ENCODE results near the gene LMBR1. TPM values are rescaled to one million over a fixed set of nuclear protein-coding genes. Genes with fewer than 3 reads are reported as not detected.
"Not testable (repeated sequence)": the region's sequence is repeated elsewhere in the genome, so short reads cannot be mapped to it uniquely, and the experiment has no call there.

The LMBR1 gene
- polyA plus RNA-seq (2013) = 25.5 TPM

DNA sequence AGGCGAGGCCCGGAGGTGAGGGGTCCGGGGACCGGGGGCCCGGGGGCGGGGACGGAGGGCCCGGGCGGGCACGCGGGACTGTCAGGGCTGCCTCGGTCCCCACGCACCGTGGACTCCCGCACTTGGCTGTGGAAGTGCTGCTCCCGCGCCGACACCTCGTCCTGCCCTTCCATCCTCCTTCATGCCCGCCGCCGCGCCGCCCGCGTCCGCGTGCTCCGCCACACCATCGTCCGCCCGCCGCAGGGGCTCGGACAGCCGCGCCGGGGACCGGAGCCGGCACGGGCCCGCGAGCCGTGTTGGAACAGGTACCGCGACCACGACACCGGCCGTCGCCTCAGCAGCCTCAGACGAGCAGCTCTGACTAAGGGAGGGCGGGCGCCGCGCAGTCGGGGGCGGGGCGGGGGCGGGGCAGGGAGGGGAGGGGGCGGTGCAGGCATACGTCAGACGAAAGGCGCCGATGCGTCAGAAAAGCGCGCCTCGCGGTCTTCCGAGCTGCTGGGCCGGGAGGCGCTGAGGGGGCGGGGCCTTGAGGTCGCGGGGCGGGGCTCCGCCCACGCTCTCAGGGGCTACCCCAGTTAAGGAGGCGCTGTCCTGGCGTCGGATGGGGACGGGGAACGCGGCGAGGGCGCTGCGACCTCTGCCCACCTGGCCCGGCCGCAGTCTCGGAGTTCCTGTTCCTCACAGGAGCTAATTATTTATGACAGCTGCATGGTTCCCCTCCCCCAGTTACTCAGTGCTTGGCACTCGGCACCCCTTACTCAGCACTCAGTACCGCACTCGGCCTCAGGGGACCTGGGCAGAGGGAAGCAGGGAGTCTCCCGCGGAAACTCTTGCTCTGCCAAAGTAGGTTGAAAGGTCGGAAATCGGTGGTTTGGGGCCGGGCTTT lies at the start of gene LMBR1:
LMBR1 (minus strand) TSS at position 363 of the 886 bp plus-strand sequence; CDS start at position 173, 190 bp downstream.
- peak within 1 kb of the TSS; percentile 77 to 90 (median 86) for H3K4me3 ChIP-seq (ENCODE audit: control insufficient read depth in 1 of 7, extremely low read depth in 1 of 7, insufficient read depth in 4 of 7, low read depth in 2 of 7, low read length in 6 of 7)
- ChIA-PET CTCF (interaction anchor here (1.0 to 1.5 kb wide), 8 partner anchors 9 to 67 kb away, joined by 3 to 6 read pairs (median 4); no protein-coding TSS in a partner anchor), POLR2A (interaction anchor here (0.5 to 0.9 kb wide), 4 partner anchors 49 to 1513 kb away, joined by 3 read pairs; partner anchors contain the start of gene NOM1)
- 0% methylated on average over 50 of the region's 97 CpGs for WGBS (ENCODE audit: insufficient coverage)
- H3K36me3 ChIP-seq (ENCODE audit: control insufficient read depth in 4 of 4, insufficient read depth in 4 of 4, low read length in 3 of 4) = no peaks in the 10 kb centered on the region
- peak; percentile 96 to 98 (median 98) for DNase-seq
- peaks cover 12 to 49% (median 35%) of the 10 kb centered on the region in 4 experiments for H3K4me1 ChIP-seq (ENCODE audit: control extremely low read depth in 1 of 4, control insufficient read depth in 4 of 4, insufficient read depth in 4 of 4, low read length in 3 of 4)
- no peaks in the 10 kb centered on the region for H3K27me3 ChIP-seq (replicated peaks in 2 of 5; ENCODE audit: control insufficient read depth in 4 of 5, insufficient read depth in 5 of 5, low read length in 4 of 5)
- H3K9me3 ChIP-seq (ENCODE audit: control extremely low read depth in 1 of 5, control insufficient read depth in 4 of 5, insufficient read depth in 2 of 5, low read depth in 1 of 5, low read length in 4 of 5) = no peaks in the 10 kb centered on the region
- peak within 1 kb of the TSS; percentile 61 to 84 for H3K27ac ChIP-seq (ENCODE audit: insufficient read depth in 1 of 2, low read depth in 1 of 2, low read length in 2 of 2, poor library complexity in 1 of 2, severe bottlenecking in 2 of 2)

DNA sequence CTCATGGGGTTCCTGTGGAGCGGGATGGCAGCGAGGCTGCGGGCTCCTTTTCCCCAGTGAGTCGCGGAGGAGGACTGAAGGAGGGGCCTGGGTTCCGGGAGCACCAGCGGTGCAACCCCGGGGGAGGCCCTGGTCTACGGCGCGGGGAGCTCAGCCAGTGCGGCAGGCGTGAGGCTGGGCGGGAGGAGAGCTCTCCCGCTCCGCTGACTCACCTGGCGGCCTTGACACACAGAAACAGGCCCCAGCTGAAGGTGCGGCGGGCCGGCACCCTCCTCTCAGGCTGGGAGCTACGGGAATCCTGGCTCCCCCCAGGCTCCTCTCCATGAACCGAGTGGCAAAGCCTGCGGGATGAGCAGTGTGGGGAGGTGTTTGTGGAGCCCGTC lies 49.7 kb upstream of the LMBR1 start:
- 21% methylated on average over 15 of the region's 24 CpGs for WGBS (ENCODE audit: insufficient coverage)
- Histone ChIP-seq H3K36me3 (ENCODE audit: control insufficient read depth in 4 of 4, insufficient read depth in 4 of 4, low read length in 3 of 4) (no peaks in the 10 kb centered on the region), H3K9me3 (ENCODE audit: control extremely low read depth in 1 of 5, control insufficient read depth in 4 of 5, insufficient read depth in 2 of 5, low read depth in 1 of 5, low read length in 4 of 5) (peaks cover 0 to 14% (median 5%) of the 10 kb centered on the region in 5 experiments), H3K27ac (ENCODE audit: insufficient read depth in 1 of 2, low read depth in 1 of 2, low read length in 2 of 2, poor library complexity in 1 of 2, severe bottlenecking in 2 of 2) (no peak overlapping the region), H3K4me1 (ENCODE audit: control extremely low read depth in 1 of 4, control insufficient read depth in 4 of 4, insufficient read depth in 4 of 4, low read length in 3 of 4) (peaks cover 0 to 7% (median 3%) of the 10 kb centered on the region in 4 experiments), H3K27me3 (replicated peaks in 2 of 5; ENCODE audit: control insufficient read depth in 4 of 5, insufficient read depth in 5 of 5, low read length in 4 of 5) (peaks cover 2 to 57% (median 11%) of the 10 kb centered on the region in 5 experiments), H3K4me3 (ENCODE audit: control insufficient read depth in 1 of 7, extremely low read depth in 1 of 7, insufficient read depth in 4 of 7, low read depth in 2 of 7, low read length in 6 of 7) (peak overlapping the region in 1 of 7 experiments; percentile 19)
- DNase-seq = peak in 2 of 3 donors; percentile 18 to 23
- ChIA-PET POLR2A (interaction anchor here (0.5 kb wide), 1 partner anchor 40 kb away, joined by 6 read pairs; no protein-coding TSS in a partner anchor), CTCF (interaction anchor here (1.2 kb wide), 1 partner anchor 9 kb away, joined by 4 read pairs; no protein-coding TSS in a partner anchor)

DNA sequence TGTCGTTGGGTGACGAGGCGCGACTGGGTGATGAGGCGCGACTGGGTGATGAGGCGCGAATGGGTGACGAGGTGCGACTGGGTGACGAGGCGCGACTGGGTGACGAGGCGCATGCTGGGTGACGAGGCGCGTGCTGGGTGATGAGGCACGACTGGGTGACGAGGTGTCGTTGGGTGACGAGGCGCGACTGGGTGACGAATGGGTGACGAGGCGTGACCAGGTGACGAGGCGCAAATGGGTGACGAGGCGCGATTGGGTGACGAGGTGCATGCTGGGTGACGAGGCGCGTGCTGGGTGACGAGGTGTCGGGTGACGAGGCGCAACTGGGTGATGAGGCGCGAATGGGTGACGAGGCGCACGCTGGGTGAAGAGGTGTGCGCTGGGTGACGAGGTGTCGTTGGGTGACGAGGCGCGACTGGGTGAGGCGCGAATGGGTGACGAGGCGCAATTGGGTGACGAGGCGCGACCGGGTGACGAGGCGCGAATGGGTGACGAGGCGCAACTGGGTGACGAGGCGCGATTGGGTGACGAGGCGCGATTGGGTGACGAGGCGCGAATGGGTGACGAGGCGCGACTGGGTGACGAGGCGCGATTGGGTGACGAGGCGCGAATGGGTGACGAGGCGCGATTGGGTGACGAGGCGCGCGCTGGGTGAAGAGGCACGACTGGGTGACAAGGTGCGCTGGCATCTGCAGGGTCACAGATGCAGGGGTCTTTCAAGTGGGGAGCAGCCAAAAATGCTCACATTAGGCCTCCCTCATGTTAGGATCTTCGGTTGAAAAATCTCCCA lies 48.6 kb upstream of the LMBR1 start:
- WGBS (ENCODE audit: insufficient coverage) = 97% methylated on average over 82 of the region's 92 CpGs
- POLR2A ChIA-PET = no interaction called here
- CTCF ChIA-PET = no interaction called here
- peaks cover under 1 to 50% (median 11%) of the 10 kb centered on the region in 5 experiments for H3K27me3 ChIP-seq (replicated peaks in 2 of 5; ENCODE audit: control insufficient read depth in 4 of 5, insufficient read depth in 5 of 5, low read length in 4 of 5)
- peaks cover 0 to 14% (median 5%) of the 10 kb centered on the region in 5 experiments for H3K9me3 ChIP-seq (ENCODE audit: control extremely low read depth in 1 of 5, control insufficient read depth in 4 of 5, insufficient read depth in 2 of 5, low read depth in 1 of 5, low read length in 4 of 5)
- peaks cover 0 to 7% (median 3%) of the 10 kb centered on the region in 4 experiments for H3K4me1 ChIP-seq (ENCODE audit: control extremely low read depth in 1 of 4, control insufficient read depth in 4 of 4, insufficient read depth in 4 of 4, low read length in 3 of 4)
- no peaks in the 10 kb centered on the region for H3K36me3 ChIP-seq (ENCODE audit: control insufficient read depth in 4 of 4, insufficient read depth in 4 of 4, low read length in 3 of 4)
- H3K4me3 ChIP-seq (ENCODE audit: control insufficient read depth in 1 of 7, extremely low read depth in 1 of 7, insufficient read depth in 4 of 7, low read depth in 2 of 7, low read length in 6 of 7) = no peak overlapping the region
- H3K27ac ChIP-seq (ENCODE audit: insufficient read depth in 1 of 2, low read depth in 1 of 2, low read length in 2 of 2, poor library complexity in 1 of 2, severe bottlenecking in 2 of 2) = no peak overlapping the region
- no peak for DNase-seq

DNA sequence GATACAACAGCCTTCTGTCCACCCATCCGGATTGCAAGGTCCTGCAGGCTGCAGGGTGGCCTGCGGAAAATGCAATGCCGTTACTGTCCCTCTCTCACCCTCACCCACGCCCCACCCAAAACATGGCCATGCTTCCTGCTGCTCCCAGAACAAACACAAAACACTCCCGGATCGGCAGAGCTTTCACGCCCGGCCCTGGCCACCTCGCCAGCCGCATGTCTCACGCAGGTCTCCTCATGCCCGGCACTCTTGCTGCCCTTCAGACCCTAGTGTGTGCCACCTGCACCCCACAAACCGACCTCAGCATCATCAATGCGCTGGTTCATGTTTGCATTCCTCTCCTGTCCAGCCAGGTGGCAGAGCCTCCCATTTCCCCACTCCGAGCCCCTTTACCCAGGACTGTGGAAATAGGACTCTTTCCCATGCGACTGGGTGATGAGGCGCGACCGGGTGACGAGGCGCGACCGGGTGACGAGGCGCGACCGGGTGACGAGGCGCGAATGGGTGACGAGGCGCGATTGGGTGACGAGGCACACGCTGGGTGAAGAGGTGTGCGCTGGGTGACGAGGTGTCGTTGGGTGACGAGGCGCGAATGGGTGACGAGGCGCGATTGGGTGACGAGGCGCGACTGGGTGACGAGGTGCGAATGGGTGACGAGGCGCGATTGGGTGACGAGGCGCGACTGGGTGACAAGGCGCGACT lies 47.6 kb upstream of the LMBR1 start:
- peaks cover 0 to 48% (median 11%) of the 10 kb centered on the region in 5 experiments for H3K27me3 ChIP-seq (replicated peaks in 2 of 5; ENCODE audit: control insufficient read depth in 4 of 5, insufficient read depth in 5 of 5, low read length in 4 of 5)
- DNase-seq = no peak
- H3K4me1 ChIP-seq (ENCODE audit: control extremely low read depth in 1 of 4, control insufficient read depth in 4 of 4, insufficient read depth in 4 of 4, low read length in 3 of 4) = peaks cover 0 to 7% (median 3%) of the 10 kb centered on the region in 4 experiments
- POLR2A ChIA-PET = no interaction called here
- WGBS (ENCODE audit: insufficient coverage) = 98% methylated on average over 51 of the region's 57 CpGs
- H3K27ac ChIP-seq (ENCODE audit: insufficient read depth in 1 of 2, low read depth in 1 of 2, low read length in 2 of 2, poor library complexity in 1 of 2, severe bottlenecking in 2 of 2) = no peak overlapping the region
- no peak overlapping the region for H3K4me3 ChIP-seq (ENCODE audit: control insufficient read depth in 1 of 7, extremely low read depth in 1 of 7, insufficient read depth in 4 of 7, low read depth in 2 of 7, low read length in 6 of 7)
- CTCF ChIA-PET = no interaction called here
- no peaks in the 10 kb centered on the region for H3K36me3 ChIP-seq (ENCODE audit: control insufficient read depth in 4 of 4, insufficient read depth in 4 of 4, low read length in 3 of 4)
- peaks cover 0 to 10% (median 5%) of the 10 kb centered on the region in 5 experiments for H3K9me3 ChIP-seq (ENCODE audit: control extremely low read depth in 1 of 5, control insufficient read depth in 4 of 5, insufficient read depth in 2 of 5, low read depth in 1 of 5, low read length in 4 of 5)

DNA sequence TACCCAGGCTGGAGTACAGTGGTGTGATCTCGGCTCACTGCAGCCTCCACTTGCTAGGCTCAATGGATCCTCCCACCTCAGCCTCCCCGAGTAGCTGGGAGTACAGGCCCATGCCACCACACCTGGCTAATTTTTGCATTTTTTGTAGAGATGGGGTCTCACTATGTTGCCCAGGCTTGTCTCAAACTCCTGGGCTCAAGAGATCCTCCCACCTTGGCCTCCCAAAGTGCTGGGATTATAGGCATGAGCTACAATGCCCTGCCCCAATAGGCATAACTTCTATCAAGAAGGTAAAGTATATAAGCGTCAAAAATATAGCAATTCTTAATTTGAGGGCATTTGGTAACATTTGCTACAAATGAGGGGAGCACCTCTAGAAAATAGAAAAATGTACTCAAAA lies 43.8 kb upstream of the LMBR1 start:
- DNase-seq; H3K9me3 ChIP-seq (ENCODE audit: control extremely low read depth in 1 of 5, control insufficient read depth in 4 of 5, insufficient read depth in 2 of 5, low read depth in 1 of 5, low read length in 4 of 5); CTCF ChIA-PET; H3K4me3 ChIP-seq (ENCODE audit: control insufficient read depth in 1 of 7, extremely low read depth in 1 of 7, insufficient read depth in 4 of 7, low read depth in 2 of 7, low read length in 6 of 7); POLR2A ChIA-PET; H3K4me1 ChIP-seq (ENCODE audit: control extremely low read depth in 1 of 4, control insufficient read depth in 4 of 4, insufficient read depth in 4 of 4, low read length in 3 of 4); H3K27ac ChIP-seq (ENCODE audit: insufficient read depth in 1 of 2, low read depth in 1 of 2, low read length in 2 of 2, poor library complexity in 1 of 2, severe bottlenecking in 2 of 2); H3K36me3 ChIP-seq (ENCODE audit: control insufficient read depth in 4 of 4, insufficient read depth in 4 of 4, low read length in 3 of 4): not testable (repeated sequence)
- peaks cover 0 to 30% (median 3%) of the 10 kb centered on the region in 5 experiments for H3K27me3 ChIP-seq (replicated peaks in 2 of 5; ENCODE audit: control insufficient read depth in 4 of 5, insufficient read depth in 5 of 5, low read length in 4 of 5)
- WGBS (ENCODE audit: insufficient coverage) = 97% methylated on average over 3 of the region's 3 CpGs

GRCh38 chr7:156935250-156935649 lies 42.3 kb upstream of the LMBR1 start:
- WGBS (ENCODE audit: insufficient coverage) = 96% methylated on average over 7 of the region's 7 CpGs
- no peaks in the 10 kb centered on the region for H3K36me3 ChIP-seq (ENCODE audit: control insufficient read depth in 4 of 4, insufficient read depth in 4 of 4, low read length in 3 of 4)
- H3K4me1 ChIP-seq (ENCODE audit: control extremely low read depth in 1 of 4, control insufficient read depth in 4 of 4, insufficient read depth in 4 of 4, low read length in 3 of 4) = no peaks in the 10 kb centered on the region
- H3K4me3 ChIP-seq (ENCODE audit: control insufficient read depth in 1 of 7, extremely low read depth in 1 of 7, insufficient read depth in 4 of 7, low read depth in 2 of 7, low read length in 6 of 7) = no peak overlapping the region
- no peaks in the 10 kb centered on the region for H3K9me3 ChIP-seq (ENCODE audit: control extremely low read depth in 1 of 5, control insufficient read depth in 4 of 5, insufficient read depth in 2 of 5, low read depth in 1 of 5, low read length in 4 of 5)
- CTCF ChIA-PET = interaction anchor here (1.4 kb wide), 1 partner anchor 9 kb away, joined by 4 read pairs; no protein-coding TSS in a partner anchor
- H3K27me3 ChIP-seq (replicated peaks in 2 of 5; ENCODE audit: control insufficient read depth in 4 of 5, insufficient read depth in 5 of 5, low read length in 4 of 5) = peaks cover 0 to 28% (median 4%) of the 10 kb centered on the region in 5 experiments
- no peak overlapping the region for H3K27ac ChIP-seq (ENCODE audit: insufficient read depth in 1 of 2, low read depth in 1 of 2, low read length in 2 of 2, poor library complexity in 1 of 2, severe bottlenecking in 2 of 2)
- no peak for DNase-seq
- POLR2A ChIA-PET = no interaction called here

Measured in common myeloid progenitor, CD34-positive (primary cell).